ENCODE data around the gene PTK6. TPM values are rescaled to one million over a fixed set of nuclear protein-coding genes. Genes with fewer than 3 reads are reported as not detected.

The PTK6 gene
- total and polyA plus RNA-seq, 2 of the 13 experiments (the other 11 are each of a cell fraction or from before 2014, with no cell fraction given): 0.08 TPM; not detected in 1

DNA sequence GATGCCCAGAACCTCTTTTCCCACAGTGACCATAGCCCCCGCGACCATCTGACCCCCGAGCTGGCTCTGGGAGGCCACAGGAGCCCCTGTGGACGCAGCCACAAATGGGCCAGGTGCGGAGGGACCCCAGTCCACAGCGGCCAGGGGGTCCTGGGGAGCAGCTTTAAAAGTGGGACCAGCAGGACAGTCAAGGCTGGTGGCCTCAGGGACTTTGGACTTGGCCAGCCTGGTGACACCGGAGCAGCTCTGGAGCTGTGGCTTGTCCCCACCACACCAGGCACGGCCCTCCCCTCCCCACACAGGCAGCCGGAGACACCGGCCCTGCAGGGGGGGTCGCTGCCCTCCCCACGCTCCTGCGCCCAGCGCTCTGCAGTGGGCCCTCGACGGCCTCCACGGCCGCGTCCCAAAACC, 20.3 kb upstream of the PTK6 start (continued):
- TF ChIP-seq ZBTB37 (CRISPR knock-in tag; IDR thresholded peaks at IDR 0.05): no peak; the same call in 1 of the 2 replicates
- no peak for TF ChIP-seq ZNF709 (CRISPR knock-in tag; IDR thresholded peaks at IDR 0.05)
- TF ChIP-seq, protein P1, sequence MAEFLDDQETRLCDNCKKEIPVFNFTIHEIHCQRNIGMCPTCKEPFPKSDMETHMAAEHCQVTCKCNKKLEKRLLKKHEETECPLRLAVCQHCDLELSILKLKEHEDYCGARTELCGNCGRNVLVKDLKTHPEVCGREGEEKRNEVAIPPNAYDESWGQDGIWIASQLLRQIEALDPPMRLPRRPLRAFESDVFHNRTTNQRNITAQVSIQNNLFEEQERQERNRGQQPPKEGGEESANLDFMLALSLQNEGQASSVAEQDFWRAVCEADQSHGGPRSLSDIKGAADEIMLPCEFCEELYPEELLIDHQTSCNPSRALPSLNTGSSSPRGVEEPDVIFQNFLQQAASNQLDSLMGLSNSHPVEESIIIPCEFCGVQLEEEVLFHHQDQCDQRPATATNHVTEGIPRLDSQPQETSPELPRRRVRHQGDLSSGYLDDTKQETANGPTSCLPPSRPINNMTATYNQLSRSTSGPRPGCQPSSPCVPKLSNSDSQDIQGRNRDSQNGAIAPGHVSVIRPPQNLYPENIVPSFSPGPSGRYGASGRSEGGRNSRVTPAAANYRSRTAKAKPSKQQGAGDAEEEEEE (CRISPR knock-in tag; IDR thresholded peaks at IDR 0.05; ENCODE audit: borderline replicate concordance): no peak
- TF ChIP-seq CBFB (CRISPR knock-in tag; IDR thresholded peaks at IDR 0.05): no peak
- no peak for TF ChIP-seq KLF6 (CRISPR knock-in tag; IDR thresholded peaks at IDR 0.05)
- TF ChIP-seq KDM4B (CRISPR knock-in tag; IDR thresholded peaks at IDR 0.05): no peak
- TF ChIP-seq HOXD1 (CRISPR knock-in tag; IDR thresholded peaks at IDR 0.05): 0 out of 2 replicates have a peak, but pooled peaks have one; percentile 22
- no peak for TF ChIP-seq MXI1 (IDR thresholded peaks at IDR 0.05; ENCODE audit: borderline replicate concordance, low read depth, low read length)
- TF ChIP-seq TOE1 (CRISPR knock-in tag; IDR thresholded peaks at IDR 0.05): no peak
- TF ChIP-seq MTF1 (CRISPR knock-in tag; IDR thresholded peaks at IDR 0.05): no peak
- peak; percentile 45; the same call in 1 of the 2 replicates for TF ChIP-seq MED1 (CRISPR knock-in tag; IDR thresholded peaks at IDR 0.05)
- no peak for TF ChIP-seq ZNF326 (CRISPR knock-in tag; IDR thresholded peaks at IDR 0.05; ENCODE audit: borderline replicate concordance)
- no peak for TF ChIP-seq PCBP2 (optimal IDR thresholded peaks at IDR 0.05; ENCODE audit: low read depth, low read length, poor library complexity, severe bottlenecking)
- TF ChIP-seq ZNF354B (CRISPR knock-in tag; IDR thresholded peaks at IDR 0.05): no peak
- no peak for TF ChIP-seq IKZF1 (IDR thresholded peaks at IDR 0.05)
- TF ChIP-seq, protein P2, sequence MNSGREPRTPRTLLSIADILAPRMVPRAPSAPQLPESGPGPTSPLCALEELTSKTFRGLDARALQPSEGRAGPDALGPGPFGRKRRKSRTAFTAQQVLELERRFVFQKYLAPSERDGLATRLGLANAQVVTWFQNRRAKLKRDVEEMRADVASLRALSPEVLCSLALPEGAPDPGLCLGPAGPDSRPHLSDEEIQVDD (CRISPR knock-in tag; IDR thresholded peaks at IDR 0.05; ENCODE audit: borderline replicate concordance): no peak
- TF ChIP-seq ETV5 (CRISPR knock-in tag; IDR thresholded peaks at IDR 0.05; ENCODE audit: borderline replicate concordance): no peak
- TF ChIP-seq ZNF878 (CRISPR knock-in tag; IDR thresholded peaks at IDR 0.05): no peak
- no peak for TF ChIP-seq JARID2 (CRISPR knock-in tag; IDR thresholded peaks at IDR 0.05; ENCODE audit: insufficient replicate concordance)
- TF ChIP-seq ZNF639 (CRISPR knock-in tag; conservative IDR thresholded peaks at IDR 0.05): no peak
- no peak for TF ChIP-seq GMEB1 (CRISPR knock-in tag; IDR thresholded peaks at IDR 0.05; ENCODE audit: borderline replicate concordance)
- TF ChIP-seq, protein P3, sequence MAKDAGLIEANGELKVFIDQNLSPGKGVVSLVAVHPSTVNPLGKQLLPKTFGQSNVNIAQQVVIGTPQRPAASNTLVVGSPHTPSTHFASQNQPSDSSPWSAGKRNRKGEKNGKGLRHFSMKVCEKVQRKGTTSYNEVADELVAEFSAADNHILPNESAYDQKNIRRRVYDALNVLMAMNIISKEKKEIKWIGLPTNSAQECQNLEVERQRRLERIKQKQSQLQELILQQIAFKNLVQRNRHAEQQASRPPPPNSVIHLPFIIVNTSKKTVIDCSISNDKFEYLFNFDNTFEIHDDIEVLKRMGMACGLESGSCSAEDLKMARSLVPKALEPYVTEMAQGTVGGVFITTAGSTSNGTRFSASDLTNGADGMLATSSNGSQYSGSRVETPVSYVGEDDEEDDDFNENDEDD (CRISPR knock-in tag; IDR thresholded peaks at IDR 0.05; ENCODE audit: borderline replicate concordance): no peak
- no peak for TF ChIP-seq ZNF20 (CRISPR knock-in tag; IDR thresholded peaks at IDR 0.05)
- no peak for TF ChIP-seq POGZ (CRISPR knock-in tag; IDR thresholded peaks at IDR 0.05)
- 0 out of 2 replicates have a peak, but pooled peaks have one; percentile 11 for TF ChIP-seq ZNF619 (CRISPR knock-in tag; IDR thresholded peaks at IDR 0.05)

Data from HepG2 (cell line).